HCT116 (cell line): ENCODE data around the gene MAP4K4. TPM values are rescaled to one million over a fixed set of nuclear protein-coding genes. Genes with fewer than 3 reads are reported as not detected.

Experiments used
- ATAC-seq: fragments of 200-7000 bp; cut with Tn5 transposase; 2 replicates; pipeline ENCODE4 v1.9.1; 2020; ENCODE audit warnings: mild to moderate bottlenecking, moderate library complexity
- BruUV-seq: library from RNA; stranded (reverse); fragments of 400-500 nt; replicated peaks from 2 replicates; lab custom pipeline; 2021; lab: Mats Ljungman, UMichigan
- CTCF ChIA-PET: fragments of 300-600 bp; sonication (Branson Sonifier 250); formaldehyde crosslinking; loops from one replicate; lab custom pipeline; 2021; ENCODE audit warnings: antibody characterized with exemption; lab: Charles Lee
- POLR2A ChIA-PET: fragments of 300-600, 350-600 bp; sonication (Branson Sonifier 250); formaldehyde crosslinking; loops from one replicate; lab custom pipeline; 2021; ENCODE audit warnings: antibody characterized with exemption; lab: Charles Lee
- RAD21 ChIA-PET, 2 experiments: fragments of 300-600 bp; sonication (Branson Sonifier 250); formaldehyde crosslinking; loops; one replicate each; lab custom pipeline; 2023; ENCODE audit warnings: low total read pairs in 2 of 2; ENCODE audit not compliant: uncharacterized antibody in 2 of 2, unreplicated experiment in 2 of 2, low non-redundant PET in 1 of 2; lab: Charles Lee
- DNase-seq: peaks from one replicate; pipeline ENCODE4 v3.0.0-alpha.2; 2010; ENCODE audit warnings: low read depth, low spot score
- H2AFZ ChIP-seq: fragments of 200-600 bp; shearing (Covaris generic), sonication (generic); 2 replicates; pipeline ENCODE4 v1.6.1; 2017; ENCODE audit warnings: low read depth, mixed run types, mixed read lengths, antibody characterized with exemption, low read length; ENCODE audit not compliant: poor library complexity, severe bottlenecking
- H3K27ac ChIP-seq: 2 replicates; pipeline ENCODE4 v1.5.1; 2012; ENCODE audit warnings: low read depth, low read length
- H3K27me3 ChIP-seq: fragments of 200-600 bp; sonication (generic); 2 replicates; pipeline ENCODE4 v1.6.1; 2016; ENCODE audit warnings: mixed run types, low read length, mixed read lengths; ENCODE audit not compliant: insufficient read depth
- H3K36me3 ChIP-seq, 2 experiments: fragments of 200-500 bp in 1 of 2; fragments of 200-600 bp in 1 of 2; sonication (Bioruptor generic) in 1 of 2; sonication (generic) in 1 of 2; 2 replicates each; pipeline versions ENCODE4 v1.5.1 to v1.6.1; 2014 to 2016; ENCODE audit warnings: low read length in 2 of 2, inconsistent platforms in 1 of 2, mixed read lengths in 1 of 2, mixed run types in 1 of 2; ENCODE audit not compliant: insufficient read depth in 2 of 2, control insufficient read depth in 1 of 2
- H3K4me1 ChIP-seq, 2 experiments: fragments of 200-600 bp in 1 of 2; sonication (generic) in 1 of 2; 2 replicates each; pipeline versions ENCODE4 v1.5.1 to v1.6.1; 2012 to 2017; ENCODE audit warnings: low read length in 2 of 2, inconsistent platforms in 1 of 2, mild to moderate bottlenecking in 1 of 2, mixed read lengths in 1 of 2, mixed run types in 1 of 2, moderate library complexity in 1 of 2; ENCODE audit not compliant: insufficient read depth in 2 of 2, control insufficient read depth in 1 of 2
- H3K4me2 ChIP-seq: fragments of 200-600 bp; sonication (generic); 2 replicates; pipeline ENCODE4 v1.6.1; 2017; ENCODE audit warnings: mixed run types, low read length, mixed read lengths
- H3K4me3 ChIP-seq, 2 experiments: fragments of 200-600 bp in 1 of 2; sonication (generic) in 1 of 2; replicated peaks in 1 of 2; 2 replicates each; pipeline ENCODE4 v1.5.1; 2011 to 2016; ENCODE audit warnings: low read length in 2 of 2, control low read depth in 1 of 2, low read depth in 1 of 2, mild to moderate bottlenecking in 1 of 2, mixed read lengths in 1 of 2, mixed run types in 1 of 2
- H3K79me2 ChIP-seq: fragments of 200-600 bp; sonication (generic); 2 replicates; pipeline ENCODE4 v1.6.1; 2017; ENCODE audit warnings: mild to moderate bottlenecking, mixed run types, low read length, moderate library complexity, mixed read lengths; ENCODE audit not compliant: insufficient read depth
- H3K9ac ChIP-seq: fragments of 200-600 bp; sonication (generic); 2 replicates; pipeline ENCODE4 v1.6.1; 2016; ENCODE audit warnings: low read length, mixed read lengths
- H3K9me2 ChIP-seq: fragments of 200-600 bp; sonication (generic), shearing (Covaris generic); 2 replicates; pipeline ENCODE4 v1.6.1; 2017; ENCODE audit warnings: mixed run types, mild to moderate bottlenecking, moderate library complexity; ENCODE audit not compliant: insufficient read depth
- H3K9me3 ChIP-seq, 2 experiments: fragments of 200-500 bp in 1 of 2; fragments of 200-600 bp in 1 of 2; sonication (Bioruptor generic) in 1 of 2; sonication (generic) in 1 of 2; 2 replicates each; pipeline ENCODE4 v1.6.1; 2014 to 2017; ENCODE audit warnings: low read length in 2 of 2, mixed read lengths in 2 of 2, inconsistent platforms in 1 of 2, low read depth in 1 of 2, mild to moderate bottlenecking in 1 of 2, mixed run types in 1 of 2, moderate library complexity in 1 of 2; ENCODE audit not compliant: control insufficient read depth in 1 of 2, insufficient read depth in 1 of 2
- H4K20me1 ChIP-seq: fragments of 200-600 bp; sonication (generic), shearing (Covaris generic); 2 replicates; pipeline ENCODE4 v1.6.1; 2017; ENCODE audit warnings: mixed run types, mild to moderate bottlenecking, moderate library complexity; ENCODE audit not compliant: insufficient read depth
- POLR2A ChIP-seq: IDR thresholded peaks from 2 replicates; pipeline ENCODE4 v1.7.0; 2011; ENCODE audit warnings: borderline replicate concordance; ENCODE audit not compliant: insufficient read depth, insufficient read length; ENCODE audit errors: extremely low read depth
- REST ChIP-seq: IDR thresholded peaks from 2 replicates; pipeline ENCODE4 v1.6.1; 2012; ENCODE audit warnings: low read depth
- ZBTB33 ChIP-seq: IDR thresholded peaks from 2 replicates; pipeline ENCODE4 v1.6.1; 2011; ENCODE audit warnings: mild to moderate bottlenecking, low read length, moderate library complexity; ENCODE audit not compliant: insufficient replicate concordance; ENCODE audit errors: extremely low read depth
- intact Hi-C: fragments of 100-400 bp; cut with micrococcal nuclease; formaldehyde crosslinking; loops from 2 replicates; pipeline ENCODE4 v1.10.0; 2022
- total RNA-seq: library from RNA; stranded (reverse); gene quantifications from one replicate; pipeline ENCODE4 v1.2.1, GENCODE V29; 2021; ENCODE audit not compliant: unreplicated experiment

MAP4K4 gene
- total RNA-seq, 1 experiment from 2014 or later = 62.3 TPM

- TF ChIP-seq ZBTB33 (no peak), REST (no peak)
Measured at GRCh38 chr2:101881131-101881530, 183.6 kb downstream of the MAP4K4 start (continued).

GRCh38 chr2:101882769-101883307 lies 185.3 kb downstream of the MAP4K4 start:
- RAD21 ChIA-PET = no interaction called here
- BruUV-seq = no TSS peak
- H3K9me2 ChIP-seq = no peaks in the 10 kb centered on the region
- TF ChIP-seq POLR2A = no peak
- TF ChIP-seq, all 23 proteins: peak for 0
- no peaks in the 10 kb centered on the region for H4K20me1 ChIP-seq
- no peak overlapping the region for H2AFZ ChIP-seq
- no peaks in the 10 kb centered on the region for H3K27me3 ChIP-seq
- no peak overlapping the region for H3K4me2 ChIP-seq
- intact Hi-C loops = loop anchor here (5.0 to 10.0 kb wide), 3 partner anchors 282 to 564 kb away; no protein-coding TSS in a partner anchor
- no peak overlapping the region for H3K4me3 ChIP-seq
- no peak overlapping the region for H3K27ac ChIP-seq
- no peaks in the 10 kb centered on the region for H3K4me1 ChIP-seq
- ChIA-PET POLR2A (no interaction called here), CTCF (interaction anchor here (1.2 to 2.9 kb wide), 5 partner anchors 32 to 358 kb away, joined by 5 to 35 read pairs (median 5); no protein-coding TSS in a partner anchor)
- peaks cover 6 to 10% of the 10 kb centered on the region in 2 experiments; a peak in 2 of 4 replicates for H3K36me3 ChIP-seq
- no peaks in the 10 kb centered on the region for H3K9me3 ChIP-seq
- no peaks in the 10 kb centered on the region for H3K79me2 ChIP-seq
- DNase-seq (no peak), ATAC-seq (no peak)
- H3K9ac ChIP-seq = no peak overlapping the region
